ENCODE measurements around the gene MYO6.

The MYO6 gene

DNA sequence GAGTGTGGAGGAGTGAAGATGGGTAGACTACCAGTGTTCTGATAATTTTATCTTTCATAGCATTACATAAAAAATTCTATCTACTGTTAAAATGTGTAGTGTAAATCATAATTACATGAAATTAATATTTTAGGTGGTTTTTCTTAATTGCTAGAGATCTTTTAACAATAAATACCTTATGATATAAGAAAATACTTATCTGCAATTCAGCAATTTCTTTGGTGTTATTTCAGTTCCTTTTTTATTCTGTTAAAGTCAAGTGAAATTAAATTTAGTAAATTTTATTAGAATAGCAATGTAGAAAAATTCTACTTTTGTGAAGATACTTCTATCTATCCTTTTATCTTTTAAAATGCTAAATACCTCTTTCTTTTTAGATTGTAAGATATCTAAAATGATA, 219.1 kb downstream of the MYO6 start:
- peak; percentile 8 for FAIRE-seq
